ENCODE results near the gene KCNQ5.
A peak's percentile ranks its signal among the peaks of the same experiment; 100 is the strongest.

KCNQ5 gene

DNA sequence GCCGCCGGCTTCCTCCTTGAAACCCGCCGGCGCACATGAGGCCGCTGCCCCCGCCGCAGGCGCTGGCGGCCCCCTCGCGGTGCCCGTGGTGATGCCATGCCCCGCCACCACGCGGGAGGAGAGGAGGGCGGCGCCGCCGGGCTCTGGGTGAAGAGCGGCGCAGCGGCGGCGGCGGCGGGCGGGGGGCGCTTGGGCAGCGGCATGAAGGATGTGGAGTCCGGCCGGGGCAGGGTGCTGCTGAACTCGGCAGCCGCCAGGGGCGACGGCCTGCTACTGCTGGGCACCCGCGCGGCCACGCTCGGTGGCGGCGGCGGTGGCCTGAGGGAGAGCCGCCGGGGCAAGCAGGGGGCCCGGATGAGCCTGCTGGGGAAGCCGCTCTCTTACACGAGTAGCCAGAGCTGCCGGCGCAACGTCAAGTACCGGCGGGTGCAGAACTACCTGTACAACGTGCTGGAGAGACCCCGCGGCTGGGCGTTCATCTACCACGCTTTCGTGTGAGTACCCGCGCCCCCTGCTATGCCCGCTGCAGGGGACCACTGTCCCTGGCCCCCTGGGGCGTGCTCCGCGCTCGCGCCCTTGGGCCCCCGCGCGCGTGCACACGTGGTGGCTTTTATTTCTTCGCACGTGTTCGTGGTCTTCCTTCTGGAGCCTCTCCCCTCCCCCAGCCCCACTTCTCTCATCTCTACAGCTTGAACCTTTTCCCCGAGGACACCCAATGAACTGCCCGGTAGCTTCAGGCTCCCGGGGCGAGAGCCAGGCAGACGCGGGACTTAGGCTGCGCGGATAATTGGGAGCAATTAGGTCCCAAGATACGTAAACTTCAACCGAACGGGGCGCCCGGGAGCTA lies 453 bp downstream of the KCNQ5 start:
- Histone ChIP-seq H3K27ac (peak overlapping the region; percentile 88), H3K4me3 (ENCODE audit: low read depth, low read length) (peak overlapping the region; percentile 69), H3K36me3 (peaks cover 28% of the 10 kb centered on the region), H3K9me3 (ENCODE audit: severe bottlenecking) (no peaks in the 10 kb centered on the region), H3K27me3 (ENCODE audit: insufficient read depth, low read depth, severe bottlenecking) (no peaks in the 10 kb centered on the region)
- 0 out of 2 replicates have a peak, but pooled peaks have one; percentile 38 for TF ChIP-seq CTCF (IDR thresholded peaks at IDR 0.05; ENCODE audit: low read depth, low read length)
- peak; percentile 74 for DNase-seq

GRCh38 chr6:72623808-72624207 lies 1.9 kb downstream of the KCNQ5 start:
- Histone ChIP-seq H3K4me3 (ENCODE audit: low read depth, low read length) (peak overlapping the region; percentile 69), H3K36me3 (peaks cover 43% of the 10 kb centered on the region), H3K27me3 (ENCODE audit: insufficient read depth, low read depth, severe bottlenecking) (no peaks in the 10 kb centered on the region), H3K9me3 (ENCODE audit: severe bottlenecking) (no peaks in the 10 kb centered on the region), H3K27ac (peak overlapping the region; percentile 88)
- no peak for DNase-seq
- TF ChIP-seq CTCF (IDR thresholded peaks at IDR 0.05; ENCODE audit: low read depth, low read length) = no peak

DNA sequence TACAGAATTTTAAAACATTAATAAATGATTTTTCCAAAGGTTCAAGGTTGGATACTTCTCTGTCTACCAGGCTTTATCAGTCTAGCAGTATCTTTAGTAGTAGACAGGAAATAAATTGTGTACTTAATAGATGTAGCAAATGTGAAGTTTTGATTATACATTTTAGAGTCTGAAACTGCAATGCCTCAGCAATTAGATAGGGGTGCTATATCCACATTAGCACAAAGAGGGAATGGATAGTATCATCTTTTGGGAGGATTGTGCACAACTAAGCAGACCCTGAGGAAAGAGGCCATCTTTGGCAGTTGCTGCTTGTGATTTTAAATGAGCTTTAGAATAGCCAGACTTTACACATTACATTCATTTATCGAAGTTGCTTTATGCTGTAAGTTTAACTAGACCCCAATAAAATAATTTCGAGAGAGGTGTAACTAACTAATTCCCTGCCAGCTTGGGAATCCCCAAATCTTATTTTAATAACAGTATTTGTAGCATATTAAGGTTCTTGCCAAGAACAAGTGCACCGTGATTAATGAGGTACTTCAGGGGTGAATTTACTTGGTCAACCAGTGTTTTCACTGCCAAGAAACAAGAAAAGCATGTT lies 2.8 kb downstream of the KCNQ5 start:
- Histone ChIP-seq H3K27ac (peak overlapping the region; percentile 88), H3K4me3 (ENCODE audit: low read depth, low read length) (peak overlapping the region; percentile 69), H3K27me3 (ENCODE audit: insufficient read depth, low read depth, severe bottlenecking) (no peaks in the 10 kb centered on the region), H3K9me3 (ENCODE audit: severe bottlenecking) (no peaks in the 10 kb centered on the region), H3K36me3 (peaks cover 52% of the 10 kb centered on the region)
- no peak for DNase-seq
- TF ChIP-seq CTCF (IDR thresholded peaks at IDR 0.05; ENCODE audit: low read depth, low read length) = peak; percentile 49

GRCh38 chr6:72626126-72626525 lies 4.3 kb downstream of the KCNQ5 start:
- H3K27me3 ChIP-seq (ENCODE audit: insufficient read depth, low read depth, severe bottlenecking) = no peaks in the 10 kb centered on the region
- no peaks in the 10 kb centered on the region for H3K9me3 ChIP-seq (ENCODE audit: severe bottlenecking)
- no peak overlapping the region for H3K27ac ChIP-seq
- H3K4me3 ChIP-seq (ENCODE audit: low read depth, low read length) = no peak overlapping the region
- TF ChIP-seq CTCF (IDR thresholded peaks at IDR 0.05; ENCODE audit: low read depth, low read length) = no peak
- DNase-seq = no peak
- H3K36me3 ChIP-seq = peaks cover 53% of the 10 kb centered on the region

- TF ChIP-seq CTCF (IDR thresholded peaks at IDR 0.05; ENCODE audit: low read depth, low read length) = no peak
- Histone ChIP-seq H3K27ac (no peak overlapping the region), H3K36me3 (peaks cover 57% of the 10 kb centered on the region), H3K4me3 (ENCODE audit: low read depth, low read length) (no peak overlapping the region), H3K9me3 (ENCODE audit: severe bottlenecking) (no peaks in the 10 kb centered on the region), H3K27me3 (ENCODE audit: insufficient read depth, low read depth, severe bottlenecking) (no peaks in the 10 kb centered on the region)
- DNase-seq = no peak
Measured at GRCh38 chr6:72627539-72627938, 5.7 kb downstream of the KCNQ5 start.
